ENCODE data around the gene PTPRN.
"Not testable (repeated sequence)": the region's sequence is repeated elsewhere in the genome, so short reads cannot be mapped to it uniquely, and the experiment has no call there.

The PTPRN gene

DNA sequence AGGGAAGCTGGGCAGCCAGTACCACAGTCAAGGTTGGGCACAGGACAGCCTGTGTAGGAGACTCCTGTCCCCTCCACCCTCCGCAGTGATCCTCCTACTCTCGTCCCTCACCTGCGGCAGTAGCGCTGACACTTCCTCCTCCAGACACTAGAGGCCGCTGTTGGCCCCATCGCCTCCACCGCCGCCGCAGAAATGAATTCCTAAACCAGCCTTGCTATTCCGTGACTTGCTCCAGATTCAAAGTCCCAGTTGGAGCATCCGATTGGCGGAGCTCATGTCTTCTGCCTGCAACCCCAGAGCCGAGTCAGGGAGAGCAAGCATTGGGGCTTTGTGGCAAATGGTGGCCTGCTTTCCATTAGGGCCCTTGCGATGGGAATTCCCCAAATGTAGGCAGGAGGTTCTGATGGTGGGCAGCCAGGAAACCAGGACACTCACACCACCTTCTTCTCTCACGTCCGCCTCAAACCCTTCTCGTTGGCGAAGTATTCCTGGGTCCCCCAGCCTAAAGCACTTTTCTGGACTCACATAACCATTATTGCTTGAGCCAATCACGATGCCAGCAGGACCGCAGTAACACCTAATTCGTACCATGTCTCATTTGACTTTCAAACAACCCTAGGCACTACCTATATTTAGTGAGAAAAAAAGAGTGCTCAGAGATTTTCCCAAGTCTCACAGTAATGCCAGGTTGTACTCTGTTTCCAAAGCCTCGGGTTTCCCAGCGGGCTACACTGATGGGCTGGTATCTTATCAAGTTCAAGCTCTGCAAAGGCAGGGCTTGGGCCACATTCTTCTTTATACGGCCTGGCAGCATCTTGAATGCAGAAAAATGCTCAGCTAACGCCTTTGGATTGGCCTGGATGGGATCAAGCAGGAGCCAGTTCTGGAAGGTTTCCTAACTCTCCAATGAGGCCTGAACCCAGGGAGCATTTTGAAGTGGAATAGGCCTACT, 31.2 kb downstream of the PTPRN start:
- Mint-ChIP-seq H3K27me3 (peaks cover 5% of the 10 kb centered on the region), H3K4me3 (peak overlapping the region; percentile 54), H3K4me1 (ENCODE audit: low read depth) (peaks cover 46% of the 10 kb centered on the region), H3K27ac (peak overlapping the region; percentile 89), H3K9me3 (no peaks in the 10 kb centered on the region), H3K36me3 (ENCODE audit: low read depth) (peaks cover 35% of the 10 kb centered on the region)
- intact Hi-C loops (cut with micrococcal nuclease), result loop anchor here (1.0 to 5.0 kb wide), 2 partner anchors 17 to 109 kb away; partner anchors contain the start of gene DNPEP

DNA sequence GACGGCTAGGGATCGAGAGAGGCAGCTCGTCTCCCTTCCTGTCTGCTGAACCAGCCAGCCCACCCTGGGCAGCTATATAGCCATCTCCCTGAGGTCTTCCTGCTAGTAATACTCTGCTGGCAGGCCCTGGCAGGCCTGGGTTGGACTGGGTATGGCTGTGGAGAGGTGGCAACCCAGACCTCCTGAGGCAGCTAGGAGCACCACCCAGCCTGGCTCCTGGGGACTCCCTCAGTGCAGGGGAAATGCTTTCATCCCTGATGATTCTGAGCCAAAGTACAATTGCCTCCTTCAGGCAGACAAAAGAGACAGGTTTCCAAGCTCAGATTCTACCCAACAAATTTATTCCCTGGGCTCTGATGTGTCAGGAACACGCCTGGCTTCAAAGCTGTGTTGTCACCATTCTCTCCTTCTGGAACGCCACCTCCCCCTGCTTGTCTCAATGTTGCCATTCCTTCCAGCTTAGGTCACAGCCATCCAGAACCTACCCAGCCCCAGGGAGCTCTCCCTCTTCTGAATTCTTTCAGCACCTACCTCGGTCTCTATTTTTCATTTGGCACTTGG, 34.8 kb downstream of the PTPRN start:
- H3K4me1 Mint-ChIP-seq (ENCODE audit: low read depth), result peaks cover 17% of the 10 kb centered on the region
- H3K4me3 Mint-ChIP-seq, result no peak overlapping the region
- peaks cover 21% of the 10 kb centered on the region for H3K27me3 Mint-ChIP-seq
- no peaks in the 10 kb centered on the region for H3K36me3 Mint-ChIP-seq (ENCODE audit: low read depth)
- H3K9me3 Mint-ChIP-seq, result no peaks in the 10 kb centered on the region
- no peak overlapping the region for H3K27ac Mint-ChIP-seq
- intact Hi-C loops (cut with micrococcal nuclease), result no loop called here

- Mint-ChIP-seq H3K4me3 (no peak overlapping the region), H3K27ac (no peak overlapping the region), H3K4me1 (ENCODE audit: low read depth) (peaks cover 17% of the 10 kb centered on the region), H3K9me3 (no peaks in the 10 kb centered on the region), H3K27me3 (peaks cover 21% of the 10 kb centered on the region), H3K36me3 (ENCODE audit: low read depth) (no peaks in the 10 kb centered on the region)
- intact Hi-C loops (cut with micrococcal nuclease), result no loop called here
These were observed 35.3 kb downstream of the PTPRN start for GRCh38 chr2:219273937-219274336.

GRCh38 chr2:219272995-219273394, 36.2 kb downstream of the PTPRN start:
- Mint-ChIP-seq H3K4me1 (ENCODE audit: low read depth) (peaks cover 7% of the 10 kb centered on the region), H3K36me3 (ENCODE audit: low read depth) (no peaks in the 10 kb centered on the region), H3K27ac (no peak overlapping the region), H3K27me3 (peaks cover 21% of the 10 kb centered on the region), H3K4me3 (no peak overlapping the region), H3K9me3 (no peaks in the 10 kb centered on the region)
- intact Hi-C loops (cut with micrococcal nuclease), result no loop called here

DNA sequence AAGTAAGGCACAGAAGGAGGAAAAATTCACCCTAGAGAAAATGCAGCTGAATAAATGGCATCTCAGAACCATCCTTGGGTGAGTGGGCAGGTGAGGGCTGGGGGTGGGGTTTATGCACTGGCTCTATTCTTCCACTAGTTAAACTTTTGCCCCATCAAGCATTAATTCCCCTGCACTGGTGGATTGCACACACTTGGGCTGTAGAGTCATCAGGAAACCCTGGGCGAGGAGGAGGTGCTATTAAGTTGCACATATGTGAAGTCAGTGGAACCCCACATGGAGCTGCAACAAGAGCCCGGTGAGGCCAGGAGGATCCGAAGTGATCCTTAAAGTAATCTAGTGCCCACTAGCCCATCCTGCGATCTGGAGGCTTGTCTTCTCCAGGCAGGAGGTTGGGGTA, 36.8 kb downstream of the PTPRN start:
- H3K4me1 Mint-ChIP-seq (ENCODE audit: low read depth), result peaks cover under 1% of the 10 kb centered on the region
- intact Hi-C loops (cut with micrococcal nuclease), result no loop called here
- H3K36me3 Mint-ChIP-seq (ENCODE audit: low read depth), result no peaks in the 10 kb centered on the region
- H3K4me3 Mint-ChIP-seq, result no peak overlapping the region
- no peak overlapping the region for H3K27ac Mint-ChIP-seq
- H3K27me3 Mint-ChIP-seq, result peaks cover 19% of the 10 kb centered on the region
- H3K9me3 Mint-ChIP-seq, result no peaks in the 10 kb centered on the region

- Mint-ChIP-seq H3K36me3 (ENCODE audit: low read depth) (no peaks in the 10 kb centered on the region), H3K4me3 (no peak overlapping the region), H3K27ac (no peak overlapping the region), H3K27me3 (peaks cover 17% of the 10 kb centered on the region), H3K9me3 (no peaks in the 10 kb centered on the region), H3K4me1 (ENCODE audit: low read depth) (no peaks in the 10 kb centered on the region)
- intact Hi-C loops (cut with micrococcal nuclease), result no loop called here
These were observed 38.2 kb downstream of the PTPRN start for GRCh38 chr2:219271021-219271420.

DNA sequence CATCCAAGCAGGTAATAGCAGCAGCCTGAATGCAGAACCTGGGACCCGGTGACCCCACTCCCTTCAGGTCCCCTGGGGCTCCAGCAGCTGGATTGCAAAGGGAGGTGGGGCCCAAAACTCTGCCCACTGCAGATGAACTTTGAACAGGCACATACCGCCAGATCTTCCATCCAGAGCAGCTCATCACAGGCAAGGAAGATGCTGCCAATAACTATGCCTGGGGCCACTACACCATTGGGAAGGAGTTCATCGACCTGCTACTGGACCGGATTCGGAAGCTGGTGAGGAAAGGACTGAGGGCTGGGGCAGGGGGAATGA, 39.2 kb downstream of the PTPRN start:
- H3K36me3 Mint-ChIP-seq (ENCODE audit: low read depth), result no peaks in the 10 kb centered on the region

GRCh38 chr2:219269362-219270054, 39.7 kb downstream of the PTPRN start:
- H3K36me3 Mint-ChIP-seq (ENCODE audit: low read depth), result no peaks in the 10 kb centered on the region
- H3K27me3 Mint-ChIP-seq, result peaks cover 18% of the 10 kb centered on the region
- intact Hi-C loops (cut with micrococcal nuclease), result no loop called here
- no peak overlapping the region for H3K27ac Mint-ChIP-seq
- no peak overlapping the region for H3K4me3 Mint-ChIP-seq
- H3K9me3 Mint-ChIP-seq, result no peaks in the 10 kb centered on the region
- no peaks in the 10 kb centered on the region for H3K4me1 Mint-ChIP-seq (ENCODE audit: low read depth)

More for the DNA sequence above, 39.2 kb downstream of the PTPRN start:
- intact Hi-C loops (cut with micrococcal nuclease), result no loop called here
- Mint-ChIP-seq H3K27me3 (peaks cover 17% of the 10 kb centered on the region), H3K9me3 (no peaks in the 10 kb centered on the region), H3K4me1 (ENCODE audit: low read depth) (no peaks in the 10 kb centered on the region), H3K27ac (no peak overlapping the region), H3K4me3 (no peak overlapping the region)

DNA sequence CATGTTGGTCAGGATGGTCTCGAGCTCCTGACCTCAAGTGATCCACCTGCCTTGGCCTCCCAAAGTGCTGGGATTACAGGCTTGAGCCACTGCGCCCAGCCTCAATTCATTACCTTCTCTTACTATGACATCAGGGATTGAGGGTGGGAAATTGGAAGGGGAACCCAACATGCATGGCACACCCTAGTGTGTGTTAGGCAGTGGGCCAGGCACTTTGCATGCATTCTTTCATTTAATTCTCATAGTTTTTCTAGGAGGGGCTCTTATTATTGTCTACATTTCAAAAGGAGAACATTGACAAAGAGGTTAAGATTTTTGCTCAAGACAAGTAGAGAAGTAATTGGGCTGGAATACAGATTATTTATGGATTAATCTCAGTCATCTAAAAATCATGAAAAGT, 40.9 kb downstream of the PTPRN start:
- intact Hi-C loops (cut with micrococcal nuclease), result no loop called here

GRCh38 chr2:219266886-219267285, 42.3 kb downstream of the PTPRN start:
- H3K4me1 Mint-ChIP-seq (ENCODE audit: low read depth), result no peaks in the 10 kb centered on the region
- no peaks in the 10 kb centered on the region for H3K9me3 Mint-ChIP-seq
- H3K36me3 Mint-ChIP-seq (ENCODE audit: low read depth), result no peaks in the 10 kb centered on the region
- no peak overlapping the region for H3K4me3 Mint-ChIP-seq
- no peak overlapping the region for H3K27ac Mint-ChIP-seq
- intact Hi-C loops (cut with micrococcal nuclease), result no loop called here
- H3K27me3 Mint-ChIP-seq, result peaks cover 9% of the 10 kb centered on the region

More for the DNA sequence above, 40.9 kb downstream of the PTPRN start:
- H3K27me3 Mint-ChIP-seq, result peaks cover 18% of the 10 kb centered on the region
- no peak overlapping the region for H3K4me3 Mint-ChIP-seq
- no peaks in the 10 kb centered on the region for H3K9me3 Mint-ChIP-seq
- no peak overlapping the region for H3K27ac Mint-ChIP-seq
- H3K4me1 Mint-ChIP-seq (ENCODE audit: low read depth), result no peaks in the 10 kb centered on the region
- no peaks in the 10 kb centered on the region for H3K36me3 Mint-ChIP-seq (ENCODE audit: low read depth)

DNA sequence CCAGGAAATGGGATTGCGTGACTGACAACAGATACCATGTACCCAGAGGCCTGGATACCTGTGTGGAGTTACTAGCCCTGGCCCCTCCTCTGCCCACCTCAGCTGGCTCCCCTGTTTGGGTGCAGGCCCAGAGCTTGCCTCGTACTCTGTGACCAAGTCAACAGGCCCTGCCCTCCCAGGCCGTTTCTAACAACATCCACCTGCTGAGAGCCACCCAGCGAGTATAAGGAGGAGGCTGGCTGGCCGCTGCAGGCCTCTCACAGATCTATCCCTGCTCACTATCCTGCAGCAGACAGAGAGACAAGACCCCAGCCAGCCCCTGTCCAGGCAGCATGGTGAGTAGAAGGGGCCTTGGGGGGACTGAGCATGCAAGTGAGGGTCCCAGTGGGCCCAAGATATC, 43.0 kb downstream of the PTPRN start:
- no peak overlapping the region for H3K27ac Mint-ChIP-seq
- intact Hi-C loops (cut with micrococcal nuclease), result no loop called here
- no peaks in the 10 kb centered on the region for H3K4me1 Mint-ChIP-seq (ENCODE audit: low read depth)
- H3K9me3 Mint-ChIP-seq, result no peaks in the 10 kb centered on the region
- no peak overlapping the region for H3K4me3 Mint-ChIP-seq
- no peaks in the 10 kb centered on the region for H3K36me3 Mint-ChIP-seq (ENCODE audit: low read depth)
- peaks cover 9% of the 10 kb centered on the region for H3K27me3 Mint-ChIP-seq

DNA sequence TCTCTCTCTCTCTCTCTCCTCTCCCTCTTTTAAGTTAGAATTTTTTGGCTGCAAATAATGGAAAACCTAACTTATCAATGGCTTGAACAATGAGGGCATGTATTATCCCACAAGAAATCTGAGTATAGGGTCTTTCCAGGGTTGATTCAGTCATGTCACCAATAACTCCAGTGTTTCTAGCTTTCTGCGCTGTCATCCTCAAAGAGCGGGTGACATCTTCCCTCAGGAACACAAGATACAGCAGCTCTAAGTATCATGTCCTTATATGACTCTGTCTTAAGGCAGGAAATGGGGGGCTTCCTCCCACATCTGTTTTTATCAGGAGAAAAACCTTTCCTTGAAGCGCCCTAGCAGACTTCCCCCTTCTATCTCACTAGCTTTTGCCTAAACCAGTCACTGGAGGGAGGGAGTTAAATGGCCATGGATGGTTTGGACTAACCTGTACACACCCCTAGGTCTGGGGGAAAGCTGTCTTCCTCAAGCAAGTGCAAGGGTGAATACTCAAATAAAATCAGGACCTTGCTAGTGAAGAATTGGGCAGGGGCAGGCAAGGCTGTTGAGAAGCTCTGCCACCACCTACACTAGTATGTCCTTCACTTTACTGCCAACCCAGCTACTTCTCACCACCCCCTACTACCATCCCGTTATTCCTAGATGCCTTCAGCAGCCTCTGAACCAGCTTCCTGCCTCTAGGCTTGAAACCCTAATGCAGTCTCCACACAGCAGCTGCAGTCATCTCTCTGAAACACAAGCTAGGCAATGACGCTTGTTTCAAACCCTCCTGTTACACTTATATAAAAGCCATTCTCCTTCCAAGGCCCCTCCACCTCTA, 48.0 kb downstream of the PTPRN start:
- intact Hi-C loops (cut with micrococcal nuclease), result no loop called here
- peaks cover 20% of the 10 kb centered on the region for H3K27me3 Mint-ChIP-seq
- H3K27ac Mint-ChIP-seq, result no peak overlapping the region
- H3K36me3 Mint-ChIP-seq (ENCODE audit: low read depth), result no peaks in the 10 kb centered on the region
- H3K9me3 Mint-ChIP-seq, result no peaks in the 10 kb centered on the region
- H3K4me3 Mint-ChIP-seq, result no peak overlapping the region
- H3K4me1 Mint-ChIP-seq (ENCODE audit: low read depth), result no peaks in the 10 kb centered on the region

GRCh38 chr2:219258942-219259341, 50.3 kb downstream of the PTPRN start:
- H3K9me3 Mint-ChIP-seq; H3K4me1 Mint-ChIP-seq (ENCODE audit: low read depth); H3K4me3 Mint-ChIP-seq; H3K27ac Mint-ChIP-seq; H3K36me3 Mint-ChIP-seq (ENCODE audit: low read depth); intact Hi-C loops (cut with micrococcal nuclease): not testable (repeated sequence)
- H3K27me3 Mint-ChIP-seq, result peaks cover 19% of the 10 kb centered on the region
